Measurements from ENCODE around the gene SERTAD4.
A peak's percentile ranks its signal among the peaks of the same experiment; 100 is the strongest.

The SERTAD4 gene

GRCh38 chr1:210250665-210250997 lies 18.0 kb downstream of the SERTAD4 start:
- H3K79me2 ChIP-seq (ENCODE audit: control insufficient read depth, insufficient read depth, low read length, poor library complexity): peaks cover 9% of the 10 kb centered on the region
- H3K4me3 ChIP-seq (ENCODE audit: low read depth, low read length): no peak overlapping the region
- H2BK12ac ChIP-seq (ENCODE audit: low read length): no peak overlapping the region
- no peak overlapping the region for H3K14ac ChIP-seq (ENCODE audit: low read length)
- H3K4me2 ChIP-seq (ENCODE audit: low read length): peak overlapping the region; percentile 87
- H4K12ac ChIP-seq (ENCODE audit: low read depth, low read length): no peak overlapping the region
- H3K27me3 ChIP-seq (ENCODE audit: insufficient read depth, low read length): no peaks in the 10 kb centered on the region
- peak; percentile 13 to 49 for DNase-seq
- peak overlapping the region; percentile 61 for H3K27ac ChIP-seq (ENCODE audit: low read depth, low read length)
- H3K18ac ChIP-seq (ENCODE audit: low read length): no peak overlapping the region
- peak overlapping the region; percentile 68 for H2BK120ac ChIP-seq (ENCODE audit: insufficient read depth, low read length, poor library complexity)
- H4K8ac ChIP-seq (ENCODE audit: low read depth, low read length): no peak overlapping the region
- WGBS (ENCODE audit: extremely low coverage, insufficient coverage, insufficient read length): no CpG with 5 or more reads among the region's 11 CpGs
- no peak overlapping the region for H2AK5ac ChIP-seq (ENCODE audit: low read length)
- peaks cover 13 to 17% of the 10 kb centered on the region in 2 experiments for H3K4me1 ChIP-seq (ENCODE audit: control insufficient read depth in 1 of 2, insufficient read depth in 2 of 2, low read length in 2 of 2)
- no peak overlapping the region for H2AFZ ChIP-seq (ENCODE audit: insufficient read depth, low read length, poor library complexity)
- no peak overlapping the region for H3K4ac ChIP-seq (ENCODE audit: low read depth, low read length)
- H4K91ac ChIP-seq (ENCODE audit: low read depth, low read length): peak overlapping the region; percentile 63
- H2BK5ac ChIP-seq (ENCODE audit: low read depth, low read length, poor library complexity): peak overlapping the region; percentile 67
- H3K9me3 ChIP-seq (ENCODE audit: insufficient read depth, low read depth, low read length): no peaks in the 10 kb centered on the region
- no peak overlapping the region for H3K23ac ChIP-seq (ENCODE audit: low read length)
- H3K9ac ChIP-seq (ENCODE audit: low read length): no peak overlapping the region
- H3K36me3 ChIP-seq (ENCODE audit: control insufficient read depth in 1 of 2, insufficient read depth in 2 of 2, low read length in 2 of 2): peaks cover 0 to 3% of the 10 kb centered on the region in 2 experiments
- peaks cover 25% of the 10 kb centered on the region for H3K79me1 ChIP-seq (ENCODE audit: low read length)

GRCh38 chr1:210250998-210251679 lies 18.5 kb downstream of the SERTAD4 start:
- peak overlapping the region; percentile 77 for H3K27ac ChIP-seq (ENCODE audit: low read depth, low read length)
- peaks cover 9% of the 10 kb centered on the region for H3K79me2 ChIP-seq (ENCODE audit: control insufficient read depth, insufficient read depth, low read length, poor library complexity)
- WGBS (ENCODE audit: extremely low coverage, insufficient coverage, insufficient read length): no CpG with 5 or more reads among the region's 37 CpGs
- H3K4ac ChIP-seq (ENCODE audit: low read depth, low read length): peak overlapping the region; percentile 75
- H3K27me3 ChIP-seq (ENCODE audit: insufficient read depth, low read length): no peaks in the 10 kb centered on the region
- H4K8ac ChIP-seq (ENCODE audit: low read depth, low read length): peak overlapping the region; percentile 90
- peak overlapping the region; percentile 89 for H2AFZ ChIP-seq (ENCODE audit: insufficient read depth, low read length, poor library complexity)
- H3K79me1 ChIP-seq (ENCODE audit: low read length): peaks cover 25% of the 10 kb centered on the region
- peak overlapping the region; percentile 91 for H2BK120ac ChIP-seq (ENCODE audit: insufficient read depth, low read length, poor library complexity)
- no peak overlapping the region for H2AK5ac ChIP-seq (ENCODE audit: low read length)
- H3K4me1 ChIP-seq (ENCODE audit: control insufficient read depth in 1 of 2, insufficient read depth in 2 of 2, low read length in 2 of 2): peaks cover 13 to 17% of the 10 kb centered on the region in 2 experiments
- peak overlapping the region; percentile 87 for H3K4me2 ChIP-seq (ENCODE audit: low read length)
- peak overlapping the region; percentile 67 for H2BK5ac ChIP-seq (ENCODE audit: low read depth, low read length, poor library complexity)
- H3K36me3 ChIP-seq (ENCODE audit: control insufficient read depth in 1 of 2, insufficient read depth in 2 of 2, low read length in 2 of 2): peaks cover 0 to 3% of the 10 kb centered on the region in 2 experiments
- H3K23ac ChIP-seq (ENCODE audit: low read length): no peak overlapping the region
- peak overlapping the region; percentile 93 for H3K14ac ChIP-seq (ENCODE audit: low read length)
- no peaks in the 10 kb centered on the region for H3K9me3 ChIP-seq (ENCODE audit: insufficient read depth, low read depth, low read length)
- peak overlapping the region; percentile 98 for H3K18ac ChIP-seq (ENCODE audit: low read length)
- peak; percentile 58 to 62 for DNase-seq
- peak overlapping the region; percentile 78 for H3K9ac ChIP-seq (ENCODE audit: low read length)
- peak overlapping the region; percentile 97 for H4K91ac ChIP-seq (ENCODE audit: low read depth, low read length)
- H3K4me3 ChIP-seq (ENCODE audit: low read depth, low read length): peak overlapping the region; percentile 76
- peak overlapping the region; percentile 90 for H4K12ac ChIP-seq (ENCODE audit: low read depth, low read length)
- peak overlapping the region; percentile 66 for H2BK12ac ChIP-seq (ENCODE audit: low read length)

GRCh38 chr1:210251680-210252490 lies 19.3 kb downstream of the SERTAD4 start:
- peak overlapping the region; percentile 77 for H3K27ac ChIP-seq (ENCODE audit: low read depth, low read length)
- peak overlapping the region; percentile 93 for H3K14ac ChIP-seq (ENCODE audit: low read length)
- peak overlapping the region; percentile 66 for H2BK12ac ChIP-seq (ENCODE audit: low read length)
- peak overlapping the region; percentile 87 for H2AK5ac ChIP-seq (ENCODE audit: low read length)
- H3K27me3 ChIP-seq (ENCODE audit: insufficient read depth, low read length): no peaks in the 10 kb centered on the region
- peaks cover 0 to 2% of the 10 kb centered on the region in 2 experiments for H3K36me3 ChIP-seq (ENCODE audit: control insufficient read depth in 1 of 2, insufficient read depth in 2 of 2, low read length in 2 of 2)
- H3K4me3 ChIP-seq (ENCODE audit: low read depth, low read length): peak overlapping the region; percentile 76
- H4K8ac ChIP-seq (ENCODE audit: low read depth, low read length): peak overlapping the region; percentile 90
- peak in 1 of 2 donors; percentile 26 for DNase-seq
- H3K79me1 ChIP-seq (ENCODE audit: low read length): peaks cover 25% of the 10 kb centered on the region
- H2BK120ac ChIP-seq (ENCODE audit: insufficient read depth, low read length, poor library complexity): peak overlapping the region; percentile 91
- H3K9me3 ChIP-seq (ENCODE audit: insufficient read depth, low read depth, low read length): no peaks in the 10 kb centered on the region
- H3K9ac ChIP-seq (ENCODE audit: low read length): peak overlapping the region; percentile 78
- peaks cover 13 to 17% of the 10 kb centered on the region in 2 experiments for H3K4me1 ChIP-seq (ENCODE audit: control insufficient read depth in 1 of 2, insufficient read depth in 2 of 2, low read length in 2 of 2)
- H4K91ac ChIP-seq (ENCODE audit: low read depth, low read length): peak overlapping the region; percentile 97
- peak overlapping the region; percentile 90 for H4K12ac ChIP-seq (ENCODE audit: low read depth, low read length)
- H3K18ac ChIP-seq (ENCODE audit: low read length): peak overlapping the region; percentile 98
- no CpG with 5 or more reads among the region's 58 CpGs for WGBS (ENCODE audit: extremely low coverage, insufficient coverage, insufficient read length)
- peak overlapping the region; percentile 87 for H3K4me2 ChIP-seq (ENCODE audit: low read length)
- H2AFZ ChIP-seq (ENCODE audit: insufficient read depth, low read length, poor library complexity): peak overlapping the region; percentile 89
- H3K23ac ChIP-seq (ENCODE audit: low read length): no peak overlapping the region
- H3K79me2 ChIP-seq (ENCODE audit: control insufficient read depth, insufficient read depth, low read length, poor library complexity): peaks cover 9% of the 10 kb centered on the region
- H2BK5ac ChIP-seq (ENCODE audit: low read depth, low read length, poor library complexity): peak overlapping the region; percentile 67
- peak overlapping the region; percentile 83 for H3K4ac ChIP-seq (ENCODE audit: low read depth, low read length)

GRCh38 chr1:210252621-210253051 lies 20.0 kb downstream of the SERTAD4 start:
- Histone ChIP-seq H3K4me2 (ENCODE audit: low read length) (peak overlapping the region; percentile 87), H3K18ac (ENCODE audit: low read length) (peak overlapping the region; percentile 80), H3K23ac (ENCODE audit: low read length) (no peak overlapping the region), H2BK5ac (ENCODE audit: low read depth, low read length, poor library complexity) (peak overlapping the region; percentile 74), H3K4ac (ENCODE audit: low read depth, low read length) (peak overlapping the region; percentile 77), H3K14ac (ENCODE audit: low read length) (peak overlapping the region; percentile 79), H3K79me2 (ENCODE audit: control insufficient read depth, insufficient read depth, low read length, poor library complexity) (peaks cover 9% of the 10 kb centered on the region), H3K4me3 (ENCODE audit: low read depth, low read length) (no peak overlapping the region), H3K4me1 (ENCODE audit: control insufficient read depth in 1 of 2, insufficient read depth in 2 of 2, low read length in 2 of 2) (peaks cover 13 to 18% of the 10 kb centered on the region in 2 experiments), H2BK120ac (ENCODE audit: insufficient read depth, low read length, poor library complexity) (peak overlapping the region; percentile 77), H2AFZ (ENCODE audit: insufficient read depth, low read length, poor library complexity) (peak overlapping the region; percentile 92), H3K36me3 (ENCODE audit: control insufficient read depth in 1 of 2, insufficient read depth in 2 of 2, low read length in 2 of 2) (no peaks in the 10 kb centered on the region), H3K79me1 (ENCODE audit: low read length) (peaks cover 25% of the 10 kb centered on the region), H2BK12ac (ENCODE audit: low read length) (peak overlapping the region; percentile 91), H4K91ac (ENCODE audit: low read depth, low read length) (peak overlapping the region; percentile 85), H3K9ac (ENCODE audit: low read length) (no peak overlapping the region), H2AK5ac (ENCODE audit: low read length) (peak overlapping the region; percentile 7), H4K12ac (ENCODE audit: low read depth, low read length) (peak overlapping the region; percentile 86), H3K9me3 (ENCODE audit: insufficient read depth, low read depth, low read length) (no peaks in the 10 kb centered on the region), H3K27ac (ENCODE audit: low read depth, low read length) (peak overlapping the region; percentile 62), H3K27me3 (ENCODE audit: insufficient read depth, low read length) (no peaks in the 10 kb centered on the region), H4K8ac (ENCODE audit: low read depth, low read length) (peak overlapping the region; percentile 81)
- no CpG with 5 or more reads among the region's 29 CpGs for WGBS (ENCODE audit: extremely low coverage, insufficient coverage, insufficient read length)
- DNase-seq: peak; percentile 95 to 97
